Measurements from ENCODE around the gene CDK2AP2.

The CDK2AP2 gene

GRCh38 chr11:67532889-67533288 is 24.9 kb upstream of the CDK2AP2 start:
- no peak overlapping the region for H3K4me2 ChIP-seq (ENCODE audit: low read length)
- no peaks in the 10 kb centered on the region for H3K4me1 ChIP-seq (ENCODE audit: control insufficient read depth, low read length)
- H3K9me2 ChIP-seq (replicated peaks; ENCODE audit: control insufficient read depth, low read length): no peaks in the 10 kb centered on the region
- no peak overlapping the region for H3K4me3 ChIP-seq (ENCODE audit: low read length)
- H3K36me3 ChIP-seq (ENCODE audit: control insufficient read depth, low read length): no peaks in the 10 kb centered on the region
- H3K9me3 ChIP-seq (ENCODE audit: control insufficient read depth, insufficient read depth, low read length): peaks cover 28% of the 10 kb centered on the region
- no peak overlapping the region for H3K27ac ChIP-seq (ENCODE audit: low read depth, low read length)
- H3F3A ChIP-seq (ENCODE audit: control insufficient read depth, insufficient read depth): no peaks in the 10 kb centered on the region
- H4K20me1 ChIP-seq (ENCODE audit: control insufficient read depth, insufficient read depth, low read depth, low read length): no peaks in the 10 kb centered on the region
- H3K27me3 ChIP-seq (ENCODE audit: control insufficient read depth, low read length): peaks cover 16% of the 10 kb centered on the region
- no peak for TF ChIP-seq EZH2phosphoT487 (IDR thresholded peaks at IDR 0.05; ENCODE audit: borderline replicate concordance, low read length)
- TF ChIP-seq, protein P1, sequence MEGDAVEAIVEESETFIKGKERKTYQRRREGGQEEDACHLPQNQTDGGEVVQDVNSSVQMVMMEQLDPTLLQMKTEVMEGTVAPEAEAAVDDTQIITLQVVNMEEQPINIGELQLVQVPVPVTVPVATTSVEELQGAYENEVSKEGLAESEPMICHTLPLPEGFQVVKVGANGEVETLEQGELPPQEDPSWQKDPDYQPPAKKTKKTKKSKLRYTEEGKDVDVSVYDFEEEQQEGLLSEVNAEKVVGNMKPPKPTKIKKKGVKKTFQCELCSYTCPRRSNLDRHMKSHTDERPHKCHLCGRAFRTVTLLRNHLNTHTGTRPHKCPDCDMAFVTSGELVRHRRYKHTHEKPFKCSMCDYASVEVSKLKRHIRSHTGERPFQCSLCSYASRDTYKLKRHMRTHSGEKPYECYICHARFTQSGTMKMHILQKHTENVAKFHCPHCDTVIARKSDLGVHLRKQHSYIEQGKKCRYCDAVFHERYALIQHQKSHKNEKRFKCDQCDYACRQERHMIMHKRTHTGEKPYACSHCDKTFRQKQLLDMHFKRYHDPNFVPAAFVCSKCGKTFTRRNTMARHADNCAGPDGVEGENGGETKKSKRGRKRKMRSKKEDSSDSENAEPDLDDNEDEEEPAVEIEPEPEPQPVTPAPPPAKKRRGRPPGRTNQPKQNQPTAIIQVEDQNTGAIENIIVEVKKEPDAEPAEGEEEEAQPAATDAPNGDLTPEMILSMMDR (IDR thresholded peaks at IDR 0.05; ENCODE audit: low read depth, low read length, poor library complexity, severe bottlenecking): no peak
- no peaks in the 10 kb centered on the region for H3K79me2 ChIP-seq (ENCODE audit: control insufficient read depth, low read length)

GRCh38 chr11:67530282-67530592 is 22.3 kb upstream of the CDK2AP2 start:
- Histone ChIP-seq H3K27me3 (ENCODE audit: control insufficient read depth, low read length) (peaks cover 16% of the 10 kb centered on the region), H3K9me3 (ENCODE audit: control insufficient read depth, insufficient read depth, low read length) (peaks cover 19% of the 10 kb centered on the region), H3K79me2 (ENCODE audit: control insufficient read depth, low read length) (no peaks in the 10 kb centered on the region), H3K4me1 (ENCODE audit: control insufficient read depth, low read length) (no peaks in the 10 kb centered on the region), H3F3A (ENCODE audit: control insufficient read depth, insufficient read depth) (no peaks in the 10 kb centered on the region), H3K9me2 (replicated peaks; ENCODE audit: control insufficient read depth, low read length) (no peaks in the 10 kb centered on the region), H3K36me3 (ENCODE audit: control insufficient read depth, low read length) (no peaks in the 10 kb centered on the region), H3K4me2 (ENCODE audit: low read length) (no peak overlapping the region), H3K4me3 (ENCODE audit: low read length) (no peak overlapping the region), H3K27ac (ENCODE audit: low read depth, low read length) (no peak overlapping the region), H4K20me1 (ENCODE audit: control insufficient read depth, insufficient read depth, low read depth, low read length) (no peaks in the 10 kb centered on the region)
- TF ChIP-seq EZH2phosphoT487 (IDR thresholded peaks at IDR 0.05; ENCODE audit: borderline replicate concordance, low read length): no peak
- TF ChIP-seq, protein P1 (IDR thresholded peaks at IDR 0.05; ENCODE audit: low read depth, low read length, poor library complexity, severe bottlenecking): no peak

- TF ChIP-seq EZH2phosphoT487 (IDR thresholded peaks at IDR 0.05; ENCODE audit: borderline replicate concordance, low read length): no peak
- TF ChIP-seq, protein P1 (IDR thresholded peaks at IDR 0.05; ENCODE audit: low read depth, low read length, poor library complexity, severe bottlenecking): no peak
- Histone ChIP-seq H3K9me2 (replicated peaks; ENCODE audit: control insufficient read depth, low read length) (no peaks in the 10 kb centered on the region), H3K27ac (ENCODE audit: low read depth, low read length) (no peak overlapping the region), H4K20me1 (ENCODE audit: control insufficient read depth, insufficient read depth, low read depth, low read length) (no peaks in the 10 kb centered on the region), H3K4me1 (ENCODE audit: control insufficient read depth, low read length) (no peaks in the 10 kb centered on the region), H3K4me3 (ENCODE audit: low read length) (no peak overlapping the region), H3F3A (ENCODE audit: control insufficient read depth, insufficient read depth) (no peaks in the 10 kb centered on the region), H3K9me3 (ENCODE audit: control insufficient read depth, insufficient read depth, low read length) (peaks cover 9% of the 10 kb centered on the region), H3K36me3 (ENCODE audit: control insufficient read depth, low read length) (no peaks in the 10 kb centered on the region), H3K27me3 (ENCODE audit: control insufficient read depth, low read length) (peaks cover 16% of the 10 kb centered on the region), H3K4me2 (ENCODE audit: low read length) (no peak overlapping the region), H3K79me2 (ENCODE audit: control insufficient read depth, low read length) (no peaks in the 10 kb centered on the region)
Observed at GRCh38 chr11:67528376-67528775, 20.4 kb upstream of the CDK2AP2 start.
